AG08396 (cell line): Measurements from ENCODE around the gene B4GAT1.

Source experiments
- DNase-seq: peaks from one replicate; pipeline ENCODE4 v3.0.0; 2012; ENCODE audit warnings: low spot score, mixed read lengths

B4GAT1 gene

GRCh38 chr11:66309475-66309874 lies 38.0 kb downstream of the B4GAT1 start:
- no peak for DNase-seq

DNA sequence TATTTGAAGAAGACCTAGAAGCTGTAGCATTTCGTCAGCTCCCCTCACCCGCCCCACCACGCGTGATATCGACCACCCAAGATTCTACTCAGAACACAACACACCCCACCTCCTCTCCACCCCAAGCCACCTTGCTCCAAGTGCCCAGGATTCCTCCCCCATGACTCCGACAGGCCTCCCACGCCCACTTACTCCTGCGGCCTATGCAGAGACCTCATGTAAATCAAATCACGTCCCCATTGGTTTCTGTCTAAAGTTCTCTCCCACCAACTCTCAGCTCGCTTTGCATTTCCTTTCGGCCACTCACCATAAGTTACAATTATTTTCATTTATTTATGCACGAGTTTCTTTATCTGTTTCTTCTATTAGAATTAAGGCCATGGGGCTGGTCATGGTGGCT lies 44.8 kb downstream of the B4GAT1 start:
- no peak for DNase-seq

GRCh38 chr11:66299186-66299585 lies 48.2 kb downstream of the B4GAT1 start:
- no peak for DNase-seq

DNA sequence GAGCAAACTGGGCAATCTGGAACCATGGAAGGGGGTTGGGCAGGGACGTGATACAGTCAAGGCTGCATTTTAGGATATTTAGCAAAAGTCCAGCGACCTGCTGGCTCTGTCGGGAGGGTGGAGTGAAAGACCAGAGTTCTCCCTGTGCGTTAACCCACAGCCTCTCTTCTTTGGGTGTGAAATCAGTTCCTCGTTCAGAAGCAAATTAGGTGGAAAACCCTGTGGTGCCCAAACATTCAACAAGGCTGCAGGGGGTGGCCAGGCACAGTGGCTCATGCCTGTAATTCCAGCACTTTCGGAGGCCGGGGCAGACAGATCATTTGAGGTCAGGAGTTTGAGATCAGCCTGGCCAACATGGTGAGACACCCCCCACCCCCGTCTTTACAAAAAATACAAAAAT lies 49.8 kb downstream of the B4GAT1 start:
- DNase-seq = no peak
